Activated CD4-positive, CD25-positive, alpha-beta regulatory T cell treated with anti-CD3 and anti-CD28 coated beads, Interleukin-2, amount 50 U/mL, for 16 hours (primary cell): Measurements from ENCODE around the gene PDXK.

Experiments used
- DNase-seq: peaks from one replicate; pipeline ENCODE4 v3.0.0-alpha.2; 2020; ENCODE audit warnings: low read depth, low spot score

The PDXK gene

DNA sequence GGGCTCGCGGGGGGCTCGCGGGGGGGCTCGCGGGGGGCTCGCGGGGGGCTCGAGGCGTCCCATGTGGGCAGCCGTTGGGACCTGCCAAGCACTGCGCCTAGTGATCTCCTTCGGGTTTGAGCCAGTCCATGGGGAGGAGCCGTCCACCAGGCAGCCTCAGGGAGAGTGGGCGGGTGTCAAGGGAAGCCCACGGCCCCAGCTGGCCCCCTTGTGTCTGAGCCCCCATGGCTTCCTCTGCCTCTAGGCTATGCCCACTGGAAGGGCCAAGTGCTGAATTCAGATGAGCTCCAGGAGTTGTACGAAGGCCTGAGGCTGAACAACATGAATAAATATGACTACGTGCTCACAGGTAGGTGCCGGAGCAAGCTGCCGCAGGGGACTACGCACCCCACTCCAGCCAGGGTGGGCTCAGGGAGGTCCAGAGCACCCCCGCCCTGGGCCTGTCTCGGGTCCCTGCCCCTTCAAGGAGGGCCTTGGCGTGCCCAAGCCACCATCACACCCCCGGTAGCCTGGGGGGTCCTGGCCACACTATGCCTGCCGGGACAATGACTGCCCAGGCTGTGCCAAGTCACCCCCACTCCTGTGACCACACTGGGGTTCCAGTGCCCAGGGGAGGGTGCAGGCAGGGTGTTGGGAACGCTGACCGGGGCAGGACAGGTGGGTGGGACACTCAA, 22.6 kb downstream of the PDXK start:
- no peak for DNase-seq

DNA sequence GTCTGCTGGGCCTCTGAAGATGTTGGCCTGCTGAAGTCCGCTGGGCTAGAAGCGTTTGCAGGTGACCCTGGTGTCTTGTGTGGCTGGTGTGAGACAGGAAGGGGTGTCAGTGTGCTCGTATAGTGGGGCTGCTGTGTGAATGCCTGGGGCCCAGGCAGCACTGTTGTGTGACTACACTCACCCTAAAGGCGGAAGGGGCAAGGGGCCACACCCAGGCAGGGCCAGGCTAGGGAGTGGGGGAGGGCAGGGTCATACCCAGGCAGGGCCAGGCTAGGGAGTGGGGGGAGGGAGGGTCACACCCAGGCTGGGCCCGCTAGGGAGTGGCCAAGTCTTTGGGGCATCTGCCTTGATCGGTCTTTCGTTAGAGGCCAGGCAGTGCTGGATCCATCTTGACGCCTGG, 25.0 kb downstream of the PDXK start:
- no peak for DNase-seq

DNA sequence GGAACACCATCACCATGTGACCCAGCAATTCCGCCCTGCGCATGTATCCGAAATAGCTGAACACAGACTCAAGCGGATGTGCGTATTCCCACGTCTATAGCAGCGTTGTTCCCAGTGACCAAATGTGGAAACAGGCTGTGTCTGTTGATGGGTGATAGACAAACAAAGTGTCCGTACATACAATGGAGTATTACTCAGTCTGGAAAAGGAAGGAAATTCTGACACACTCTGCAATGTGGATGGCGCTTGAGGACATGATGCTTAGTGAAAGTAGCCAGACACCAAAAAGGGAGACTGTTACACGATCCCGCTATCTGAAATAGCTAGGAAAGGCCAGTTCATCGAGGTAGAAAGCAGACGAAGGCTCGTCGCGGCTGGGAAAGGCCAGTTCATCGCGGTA, 25.8 kb downstream of the PDXK start:
- DNase-seq = no peak

DNA sequence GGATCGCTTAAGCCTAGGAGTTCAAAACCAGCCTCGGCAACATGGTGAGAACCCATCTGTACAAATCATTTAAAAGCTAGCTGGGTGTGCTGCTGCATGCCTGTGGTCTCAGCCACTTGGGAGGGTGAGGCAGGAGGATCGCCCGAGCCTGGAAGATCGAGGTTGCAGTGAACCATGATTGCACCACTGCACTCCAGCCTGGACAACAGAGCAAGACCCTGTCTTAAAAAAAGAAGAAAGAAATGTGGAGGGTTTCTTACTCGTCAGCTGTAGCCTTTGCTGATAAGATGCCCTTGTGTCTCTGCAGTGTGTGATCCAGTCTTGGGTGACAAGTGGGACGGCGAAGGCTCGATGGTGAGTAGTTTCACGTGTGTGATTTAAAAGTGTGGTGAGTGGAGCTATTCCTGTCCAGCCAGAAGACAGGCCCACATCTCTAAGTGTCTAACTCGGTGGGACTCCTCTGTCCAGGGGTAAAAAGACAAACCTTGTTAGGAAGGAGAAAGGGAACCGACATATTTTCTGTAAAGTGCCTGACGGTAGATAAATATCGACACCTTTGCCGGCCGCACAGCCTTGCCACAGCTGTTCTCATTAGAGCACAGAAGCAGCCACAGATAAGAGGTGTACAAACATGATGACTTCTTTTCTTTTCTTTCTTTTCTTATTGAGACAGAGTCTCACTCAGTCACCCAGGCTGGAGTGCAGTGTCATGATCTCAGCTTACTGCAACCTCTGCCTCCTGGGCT, 27.0 kb downstream of the PDXK start:
- no peak for DNase-seq

DNA sequence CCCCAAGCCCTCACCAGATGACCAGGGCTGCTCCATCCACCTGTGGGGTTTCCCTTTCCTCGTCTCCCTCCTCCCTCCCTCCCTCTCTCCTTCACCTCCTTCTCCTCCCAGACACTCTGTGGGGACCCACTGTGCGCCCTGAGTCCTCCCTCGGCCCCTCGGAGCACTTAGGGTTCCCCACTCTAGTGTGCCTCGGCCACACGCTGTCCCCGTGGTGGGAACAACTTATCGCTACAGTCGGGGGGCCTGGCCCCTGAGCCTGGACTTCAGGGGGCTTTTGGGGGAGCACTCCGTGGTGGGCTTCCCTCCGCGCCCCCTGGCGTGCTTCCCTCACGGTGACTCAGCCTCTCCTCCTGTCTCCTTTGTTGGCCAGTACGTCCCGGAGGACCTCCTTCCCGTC, 29.7 kb downstream of the PDXK start:
- no peak for DNase-seq

DNA sequence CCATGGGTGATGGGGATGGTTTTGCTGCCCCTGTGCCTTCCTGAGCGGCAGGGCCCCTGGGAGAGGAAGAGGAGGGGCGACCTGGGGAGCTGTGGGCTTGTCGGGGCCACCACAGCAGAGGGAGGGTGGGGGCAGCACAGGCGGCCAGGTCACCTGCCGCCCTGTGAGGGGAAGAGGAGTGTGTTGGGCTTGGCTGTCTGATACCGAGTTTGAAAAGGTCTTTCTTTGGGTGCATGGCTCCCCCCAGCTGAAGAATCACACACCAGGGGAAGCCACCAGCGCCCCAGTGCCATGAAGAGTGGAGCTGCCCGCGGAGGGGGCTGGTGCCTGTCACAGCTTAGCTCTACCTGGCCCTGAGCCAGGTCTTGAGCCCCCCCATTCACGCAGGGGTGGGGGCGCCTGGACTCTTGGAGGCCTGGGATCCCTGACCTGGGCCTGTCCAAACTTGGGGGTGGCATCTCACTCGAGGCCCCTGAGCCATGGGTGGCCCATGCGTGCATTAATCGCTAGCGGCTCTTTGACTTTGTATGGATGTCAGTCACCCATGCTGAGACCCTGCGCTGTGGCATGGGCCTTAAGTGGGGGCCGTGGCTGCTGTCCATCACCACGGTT, 30.8 kb downstream of the PDXK start:
- DNase-seq = no peak

DNA sequence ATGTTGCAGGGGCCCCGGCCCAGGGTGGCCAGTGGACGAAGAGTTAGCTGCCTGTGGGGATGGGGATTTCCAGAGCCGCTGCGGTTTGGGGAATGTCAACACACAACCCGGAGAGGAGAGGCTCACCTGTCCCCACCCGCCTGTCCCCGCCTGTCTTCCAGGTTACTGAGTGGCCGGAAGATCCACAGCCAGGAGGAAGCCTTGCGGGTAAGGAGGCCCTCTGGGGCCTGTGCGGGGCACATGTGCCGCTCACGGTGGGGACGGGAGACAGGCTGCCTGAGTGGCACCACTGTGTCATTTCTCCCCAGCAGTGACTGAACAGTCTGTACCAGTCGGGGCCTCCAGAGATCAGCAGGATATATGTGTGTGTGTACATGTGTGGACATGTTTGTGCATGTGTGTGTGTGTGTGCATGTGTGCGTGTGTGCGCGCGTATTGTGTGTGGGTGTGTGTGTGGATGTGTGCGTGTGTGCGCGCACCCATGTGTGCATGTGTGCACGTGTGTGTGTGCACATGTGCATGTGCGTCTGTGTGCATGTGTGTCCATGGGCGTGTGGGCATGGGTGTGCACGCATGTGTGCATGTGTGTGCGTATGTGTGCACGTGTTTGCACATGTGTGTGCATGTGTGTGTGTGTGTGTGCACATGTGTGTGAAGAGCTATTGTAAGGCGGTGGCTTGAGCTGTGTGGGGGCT, 31.6 kb downstream of the PDXK start:
- DNase-seq = no peak

DNA sequence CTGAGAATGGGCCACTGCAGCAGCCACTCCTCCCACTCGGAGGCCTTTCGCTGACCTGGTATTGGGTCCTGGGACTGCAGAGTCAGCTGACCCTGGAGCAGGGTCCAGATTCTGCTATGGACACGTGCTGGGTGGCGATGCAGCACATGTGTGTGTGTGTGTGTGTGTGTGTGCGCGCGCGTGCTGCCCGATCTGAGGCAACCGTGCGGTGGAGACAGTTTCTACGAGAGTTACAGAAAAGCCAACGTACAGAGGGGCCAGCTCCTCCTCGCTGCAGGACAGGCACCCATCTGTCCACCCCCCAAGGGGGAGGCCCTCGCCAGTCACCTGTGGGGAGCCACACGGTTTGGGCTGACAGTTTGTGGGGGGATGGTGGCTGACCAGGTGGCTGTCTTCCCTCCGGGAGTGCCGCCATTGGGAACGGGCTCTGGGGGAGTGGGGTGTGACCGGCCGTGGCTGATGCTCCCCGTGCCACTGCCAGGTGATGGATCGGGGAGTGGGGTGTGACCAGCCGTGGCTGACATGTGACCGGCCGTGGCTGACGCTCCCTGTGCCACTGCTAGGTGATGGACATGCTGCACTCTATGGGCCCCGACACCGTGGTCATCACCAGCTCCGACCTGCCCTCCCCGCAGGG, 33.1 kb downstream of the PDXK start:
- no peak for DNase-seq

DNA sequence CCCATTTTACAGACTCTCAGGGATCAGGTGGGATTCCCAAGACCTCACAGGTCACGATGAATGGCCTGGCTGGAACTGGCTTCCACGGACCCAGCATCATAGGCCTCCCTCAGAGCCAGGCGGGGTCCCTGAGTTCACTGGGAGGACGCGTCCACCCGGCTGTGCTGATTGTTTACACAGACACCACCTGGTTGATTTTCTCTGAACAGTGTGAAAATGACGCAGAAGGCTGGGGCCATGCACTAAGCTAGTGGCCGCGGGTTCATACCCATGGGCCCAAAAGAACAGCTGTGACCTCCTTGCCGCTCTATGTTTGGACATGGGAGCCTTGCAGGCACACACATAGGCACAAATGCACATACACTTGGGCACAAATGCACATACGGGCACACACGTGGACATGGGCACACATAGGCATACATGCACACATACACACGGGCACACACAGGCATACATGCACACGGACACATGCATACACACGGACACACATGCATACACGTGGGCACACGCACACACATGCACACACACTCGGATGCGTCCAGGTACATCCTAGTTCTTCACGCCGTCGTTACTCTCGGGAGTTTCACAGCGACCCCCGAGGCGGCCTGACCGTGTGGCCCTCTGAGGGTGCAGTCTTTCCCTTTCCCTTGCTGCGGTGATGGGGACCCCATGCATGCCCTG, 34.0 kb downstream of the PDXK start:
- DNase-seq = no peak

DNA sequence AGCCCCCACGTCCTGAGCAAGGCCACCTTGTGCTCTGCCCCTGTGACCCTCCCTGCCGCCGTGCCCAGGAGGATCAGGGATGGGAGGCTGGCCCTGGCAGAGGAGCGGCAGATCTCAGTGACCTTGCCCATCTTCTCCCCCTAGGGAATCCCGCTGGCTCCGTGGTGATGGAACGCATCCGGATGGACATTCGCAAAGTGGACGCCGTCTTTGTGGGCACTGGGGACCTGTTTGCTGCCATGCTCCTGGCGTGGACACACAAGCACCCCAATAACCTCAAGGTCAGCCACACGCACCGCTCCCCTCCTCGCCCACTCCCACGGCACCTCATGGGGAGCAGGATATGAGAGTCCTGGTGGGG, 34.5 kb downstream of the PDXK start:
- no peak for DNase-seq

DNA sequence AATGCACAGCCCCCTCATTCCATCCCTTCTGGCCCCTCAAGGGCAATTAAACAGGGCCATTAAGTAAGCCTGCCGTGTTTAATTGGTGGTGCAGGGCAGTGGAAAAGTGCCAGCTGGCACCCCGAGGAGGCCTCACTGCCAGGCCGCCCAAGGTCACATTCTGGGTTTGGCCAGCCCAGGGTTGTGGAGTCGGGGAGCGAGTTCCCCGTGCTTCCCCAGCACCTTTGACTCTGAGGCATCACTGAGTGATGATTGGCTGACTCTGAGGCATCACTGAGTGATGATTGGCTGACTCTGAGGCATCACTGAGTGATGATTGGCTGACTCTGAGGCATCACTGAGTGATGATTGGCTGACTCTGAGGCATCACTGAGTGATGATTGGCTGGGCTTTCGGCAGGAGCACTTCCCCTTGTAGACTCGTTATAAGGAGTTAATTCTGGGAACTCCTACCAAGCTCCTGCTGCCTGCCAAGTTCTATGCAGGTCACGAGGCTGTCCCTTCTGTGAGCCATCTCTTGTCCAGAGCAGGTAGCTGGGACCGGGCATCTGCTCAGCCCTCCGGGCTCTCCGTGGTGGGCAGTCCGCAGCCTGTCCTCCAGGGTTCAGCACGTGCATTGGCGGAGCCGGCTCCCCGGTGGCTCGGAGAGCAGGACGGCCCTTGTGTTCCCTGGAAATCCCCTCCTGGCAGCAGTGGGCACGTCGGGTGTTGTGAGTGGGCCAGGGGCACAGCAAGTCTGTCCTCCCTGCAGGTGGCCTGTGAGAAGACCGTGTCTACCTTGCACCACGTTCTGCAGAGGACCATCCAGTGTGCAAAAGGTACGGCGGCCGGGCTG, 36.2 kb downstream of the PDXK start:
- DNase-seq = no peak

DNA sequence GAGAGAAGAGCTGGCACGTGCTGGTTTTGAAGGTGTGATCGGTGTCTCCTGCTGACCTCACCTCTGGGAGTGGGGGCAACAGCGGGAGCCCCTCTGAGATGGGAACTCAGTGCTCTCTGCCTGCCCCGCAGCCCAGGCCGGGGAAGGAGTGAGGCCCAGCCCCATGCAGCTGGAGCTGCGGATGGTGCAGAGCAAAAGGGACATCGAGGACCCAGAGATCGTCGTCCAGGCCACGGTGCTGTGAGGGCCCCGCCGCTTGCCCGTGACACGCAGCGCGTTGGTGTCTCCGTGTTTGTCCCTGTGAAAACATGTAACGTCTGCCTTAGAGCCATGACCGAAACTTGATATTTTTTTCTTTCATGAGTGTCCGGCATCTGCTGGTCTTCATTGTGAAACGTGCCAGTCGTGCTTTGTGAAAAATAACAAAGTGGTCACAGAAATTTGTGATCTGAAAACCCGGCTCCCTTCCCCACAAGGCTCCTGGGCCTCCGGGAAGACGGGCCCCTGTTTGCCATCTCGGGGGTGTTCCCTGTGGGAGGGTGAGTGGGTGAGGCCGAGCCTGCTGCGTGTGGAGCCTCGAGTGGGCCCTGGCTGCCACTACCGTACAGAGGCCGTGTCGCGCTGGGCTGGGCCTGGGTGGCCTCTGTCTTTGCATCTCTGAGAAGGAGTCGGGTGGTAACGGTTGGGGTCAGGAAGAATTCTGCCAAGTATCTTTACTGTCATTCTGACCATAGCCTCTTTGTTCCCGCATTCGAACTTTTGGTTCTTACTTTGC, 37.1 kb downstream of the PDXK start:
- no peak for DNase-seq

DNA sequence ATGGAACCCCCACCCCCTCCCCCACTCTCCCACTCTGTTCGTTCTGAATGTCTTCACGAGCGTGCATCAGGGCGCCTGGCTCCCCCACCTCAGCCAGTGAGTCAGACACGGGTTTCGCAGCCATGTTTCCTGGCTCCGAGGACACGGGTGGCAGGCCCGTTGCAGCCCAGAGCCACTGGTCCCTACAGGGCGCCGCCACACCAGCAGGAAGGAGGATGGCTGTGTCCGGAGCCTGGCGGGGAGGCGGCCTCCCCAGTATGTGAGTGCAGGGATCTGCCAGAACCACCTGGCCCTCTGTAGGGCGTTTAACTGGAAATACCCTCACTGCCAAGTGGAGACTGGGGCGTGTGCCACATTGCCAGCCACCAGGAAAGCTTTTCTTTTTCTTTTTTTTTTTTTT, 38.7 kb downstream of the PDXK start:
- DNase-seq = no peak

DNA sequence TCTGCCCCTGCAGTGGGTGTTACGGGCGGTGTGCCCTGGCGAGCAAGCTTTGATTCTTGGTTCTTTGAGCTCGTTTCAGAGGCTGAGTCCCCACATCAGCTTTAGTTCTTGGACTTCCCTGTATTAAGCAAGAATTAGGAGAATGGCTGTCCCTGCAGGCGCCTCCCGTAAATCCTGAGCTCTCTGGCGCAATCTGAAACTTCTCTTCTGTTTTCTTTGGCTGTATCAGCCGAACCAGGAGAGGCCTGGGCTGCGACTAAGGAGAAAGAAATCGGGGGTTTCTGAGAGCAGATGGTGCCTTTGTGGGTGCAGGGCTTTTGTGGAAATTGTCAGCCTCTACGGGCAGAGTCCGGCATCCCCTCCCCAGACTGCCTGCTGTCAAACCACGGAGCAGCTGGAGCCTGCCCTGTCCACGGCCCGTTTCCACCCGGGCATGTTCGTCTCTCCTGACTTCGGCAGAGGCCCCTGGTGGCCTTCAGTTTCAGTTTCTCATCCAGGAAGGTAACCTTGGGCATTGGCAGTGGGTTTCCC, 39.2 kb downstream of the PDXK start:
- no peak for DNase-seq

DNA sequence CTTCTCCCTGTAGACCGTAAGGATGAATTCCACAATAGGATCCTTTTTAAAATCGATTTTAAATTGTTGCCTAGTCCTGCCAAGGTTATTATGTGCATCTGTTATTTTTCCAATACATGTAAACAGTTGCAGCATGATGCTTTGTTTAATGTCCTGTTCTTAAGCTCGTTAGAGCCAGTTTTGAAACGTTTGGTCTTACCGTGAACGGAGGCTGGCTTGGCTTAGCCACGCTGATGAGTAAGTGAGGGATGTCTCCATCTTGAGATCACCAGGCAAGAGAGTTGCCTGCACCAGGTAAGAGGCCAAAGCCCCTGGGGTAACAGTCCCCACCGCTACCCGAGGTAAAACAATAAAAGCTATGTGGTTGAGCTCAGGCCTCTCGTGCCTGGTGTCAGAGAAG, 39.9 kb downstream of the PDXK start:
- no peak for DNase-seq

DNA sequence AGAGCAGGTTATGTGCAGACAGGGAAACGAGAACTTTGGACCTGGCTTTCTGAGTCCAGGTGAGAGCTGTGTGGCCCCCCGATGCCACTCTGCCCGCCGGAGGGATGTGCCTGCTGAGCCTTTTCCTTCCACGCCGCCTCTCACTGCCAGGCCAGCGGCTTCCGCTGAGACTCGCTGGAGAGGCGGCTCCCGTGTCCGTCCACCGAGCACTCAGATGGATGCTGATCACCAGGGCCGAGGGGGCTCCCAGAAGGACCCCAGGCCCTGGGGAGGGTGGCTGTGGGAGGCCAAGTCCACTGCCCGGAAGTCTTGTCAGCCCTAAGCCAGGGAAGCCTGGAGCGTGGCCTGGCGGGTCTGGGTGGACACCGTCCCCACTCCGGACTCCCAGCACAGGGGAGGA, 40.7 kb downstream of the PDXK start:
- DNase-seq = no peak

DNA sequence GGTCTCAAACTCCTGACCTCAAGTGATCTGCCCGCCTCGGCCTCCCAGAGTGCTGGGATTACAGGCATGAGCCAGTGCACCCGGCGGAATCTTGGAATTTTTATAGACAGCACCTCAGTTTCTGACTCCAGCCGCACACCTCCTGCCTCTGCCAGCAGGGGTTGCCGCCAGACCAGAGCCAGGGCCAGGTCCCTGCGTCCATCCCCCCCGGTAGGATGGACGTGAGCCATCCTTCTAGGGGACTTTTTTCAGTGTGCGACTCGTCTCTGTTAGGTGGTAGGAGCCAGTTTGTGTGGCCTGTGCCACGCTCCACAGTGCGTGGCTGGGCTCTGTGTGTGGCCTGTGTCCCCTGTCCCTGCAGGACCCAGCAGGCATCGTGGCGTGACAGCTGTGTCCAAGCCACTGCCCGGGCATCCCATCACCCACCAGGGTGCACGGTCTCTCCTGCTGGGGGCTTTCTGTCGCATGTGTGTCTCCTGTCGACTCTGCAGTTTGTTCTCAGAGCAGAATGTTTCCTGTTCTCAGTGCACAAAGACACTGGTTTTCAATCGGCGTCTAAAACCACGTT, 41.5 kb downstream of the PDXK start:
- DNase-seq = no peak

DNA sequence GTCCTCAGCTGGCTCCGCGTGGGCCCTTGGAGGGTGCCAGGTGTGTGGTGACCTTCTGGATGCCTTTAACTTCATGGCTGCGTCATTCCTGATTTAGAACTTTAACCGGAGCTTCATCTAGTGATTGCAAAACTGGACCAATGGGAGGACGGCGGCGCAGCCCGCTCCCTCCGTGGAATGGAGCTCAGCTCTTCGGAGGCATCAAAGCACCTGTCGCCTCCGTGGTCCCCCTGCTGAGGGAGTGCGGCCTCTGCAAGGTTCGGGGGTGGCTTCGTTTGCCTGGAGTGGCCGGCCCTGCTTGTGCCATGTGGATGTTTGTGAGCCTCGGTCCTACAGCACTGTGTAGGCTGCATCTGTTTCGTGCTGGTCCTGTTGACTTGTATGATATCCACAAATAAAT, 43.0 kb downstream of the PDXK start:
- no peak for DNase-seq
